Panc1 (cell line): Measurements from ENCODE around the gene PSMF1. TPM values are rescaled to one million over a fixed set of nuclear protein-coding genes. Genes with fewer than 3 reads are reported as not detected.

Experiments used
- ATAC-seq: fragments of 200-7000 bp; cut with Tn5 transposase; 2 replicates; pipeline ENCODE4 v1.9.1; 2020; ENCODE audit warnings: mild to moderate bottlenecking, moderate library complexity
- BruUV-seq: library from RNA; stranded (reverse); fragments of 400-500 nt; replicated peaks from 2 replicates; lab custom pipeline; 2021; lab: Mats Ljungman, UMichigan
- CTCF ChIA-PET: fragments of 300-600 bp; sonication (Branson Sonifier 250); formaldehyde crosslinking; loops from one replicate; lab custom pipeline; 2022; ENCODE audit warnings: antibody characterized with exemption; lab: Charles Lee
- POLR2A ChIA-PET: fragments of 300-600 bp; sonication (Branson Sonifier 250); formaldehyde crosslinking; loops from one replicate; lab custom pipeline; 2022; ENCODE audit warnings: antibody characterized with exemption; lab: Charles Lee
- DNase-seq: peaks from one replicate; pipeline ENCODE4 v3.0.0-alpha.2; 2010; ENCODE audit warnings: low read depth, low spot score
- H3K27ac ChIP-seq: 2 replicates; pipeline ENCODE4 v1.5.1; 2011; ENCODE audit warnings: mild to moderate bottlenecking, low read length, inconsistent platforms
- H3K27me3 ChIP-seq: fragments of 200-500 bp; sonication (Bioruptor generic); 2 replicates; pipeline ENCODE4 v1.6.0; 2014; ENCODE audit warnings: low read length, inconsistent platforms; ENCODE audit not compliant: control insufficient read depth, insufficient read depth
- H3K36me3 ChIP-seq: fragments of 200-500 bp; sonication (Bioruptor generic); 2 replicates; pipeline ENCODE4 v1.5.1; 2014; ENCODE audit warnings: inconsistent platforms, mild to moderate bottlenecking, low read length, moderate library complexity; ENCODE audit not compliant: control insufficient read depth, insufficient read depth
- H3K4me1 ChIP-seq: 2 replicates; pipeline ENCODE4 v1.5.1; 2011; ENCODE audit warnings: inconsistent platforms, mild to moderate bottlenecking, low read length, moderate library complexity; ENCODE audit not compliant: control insufficient read depth, insufficient read depth
- H3K4me3 ChIP-seq, 2 experiments: 2 replicates each; pipeline ENCODE4 v1.5.1; 2011 to 2012; ENCODE audit warnings: low read depth in 2 of 2, low read length in 2 of 2, mild to moderate bottlenecking in 2 of 2, inconsistent platforms in 1 of 2, moderate library complexity in 1 of 2
- H3K9me3 ChIP-seq: fragments of 200-500 bp; sonication (Bioruptor generic); 2 replicates; pipeline ENCODE4 v1.5.1; 2014; ENCODE audit warnings: low read depth, mild to moderate bottlenecking, inconsistent platforms, low read length, moderate library complexity; ENCODE audit not compliant: control insufficient read depth, insufficient read depth
- CTCF ChIP-seq: fragments of 450-650 bp; IDR thresholded peaks from 2 replicates; pipeline ENCODE4 v1.5.1; 2017; ENCODE audit warnings: mild to moderate bottlenecking
- POLR2AphosphoS5 ChIP-seq: IDR thresholded peaks from 2 replicates; pipeline ENCODE4 v1.6.1; 2012; ENCODE audit warnings: mild to moderate bottlenecking, low read depth, low read length, moderate library complexity
- REST ChIP-seq, 2 experiments: IDR thresholded peaks; 2 replicates each; pipeline ENCODE4 v1.6.1; 2011 to 2012; ENCODE audit warnings: low read depth in 2 of 2, control low read depth in 1 of 2, low read length in 1 of 2, mild to moderate bottlenecking in 1 of 2, moderate library complexity in 1 of 2; ENCODE audit not compliant: insufficient read depth in 1 of 2
- SIN3A ChIP-seq: IDR thresholded peaks from 2 replicates; pipeline ENCODE4 v1.6.1; 2012; ENCODE audit warnings: low read depth, mild to moderate bottlenecking, low read length, moderate library complexity, borderline replicate concordance; ENCODE audit not compliant: insufficient read depth
- TCF7L2 ChIP-seq: IDR thresholded peaks from 2 replicates; pipeline ENCODE4 v1.6.1; 2011; ENCODE audit warnings: mild to moderate bottlenecking, low read depth, low read length, inconsistent platforms
- in situ Hi-C: cut with HindIII; loops from 2 replicates; pipeline ENCODE4 v1.10.0; 2016; ENCODE audit warnings: low sequenced_read_pairs, low pct_unique_long_range_greater_than_20kb
- intact Hi-C: fragments of 100-400 bp; cut with micrococcal nuclease; formaldehyde crosslinking; loops from one replicate; pipeline ENCODE4 v1.10.0; 2022; ENCODE audit not compliant: unreplicated experiment
- total RNA-seq: library from RNA; stranded (reverse); gene quantifications from one replicate; pipeline ENCODE4 v1.2.1, GENCODE V29; 2021; ENCODE audit not compliant: unreplicated experiment

The PSMF1 gene
- total RNA-seq, 1 experiment from 2014 or later: 161 TPM

- Histone ChIP-seq H3K4me1 (no peaks in the 10 kb centered on the region), H3K27ac (no peak overlapping the region), H3K4me3 (no peak overlapping the region), H3K9me3 (no peaks in the 10 kb centered on the region), H3K27me3 (peaks cover 9% of the 10 kb centered on the region; the same call in 1 of the 2 replicates), H3K36me3 (no peaks in the 10 kb centered on the region)
- intact Hi-C loops: no loop called here
- no peak for ATAC-seq
- no TSS peak for BruUV-seq
- TF ChIP-seq CTCF (no peak), TCF7L2 (no peak), POLR2AphosphoS5 (no peak), REST (IDR thresholded peaks at IDR 0.05; ENCODE audit: insufficient read depth in 1 of 2, low read depth in 2 of 2, low read length in 1 of 2) (no peak), SIN3A (no peak)
- no peak for DNase-seq
- ChIA-PET POLR2A (no interaction called here), CTCF (interaction anchor here (0.6 kb wide), 1 partner anchor 195 kb away, joined by 4 read pairs; no protein-coding TSS in a partner anchor)
- in situ Hi-C loops: no loop called here
These were observed 87.4 kb downstream of the PSMF1 start for GRCh38 chr20:1205802-1206201.

- ATAC-seq: no peak
- POLR2A ChIA-PET: no interaction called here
- in situ Hi-C loops (no loop called here), intact Hi-C loops (no loop called here)
- H3K4me3 ChIP-seq: no peak overlapping the region
- no peak for DNase-seq
- BruUV-seq: no TSS peak
- no peaks in the 10 kb centered on the region for H3K4me1 ChIP-seq
- peaks cover 9% of the 10 kb centered on the region; the same call in 1 of the 2 replicates for H3K27me3 ChIP-seq
- CTCF ChIA-PET: interaction anchor here (0.6 kb wide), 1 partner anchor 195 kb away, joined by 4 read pairs; no protein-coding TSS in a partner anchor
- H3K9me3 ChIP-seq: no peaks in the 10 kb centered on the region
- H3K36me3 ChIP-seq: no peaks in the 10 kb centered on the region
- TF ChIP-seq POLR2AphosphoS5: no peak
- no peak for TF ChIP-seq SIN3A
- TF ChIP-seq REST (IDR thresholded peaks at IDR 0.05; ENCODE audit: insufficient read depth in 1 of 2, low read depth in 2 of 2, low read length in 1 of 2): no peak
- TF ChIP-seq CTCF: no peak
- TF ChIP-seq TCF7L2: no peak
- H3K27ac ChIP-seq: no peak overlapping the region
These were observed 88.2 kb downstream of the PSMF1 start for GRCh38 chr20:1206366-1207148.
